CD8-positive, alpha-beta memory T cell (primary cell): ENCODE data around the gene CAVIN4. TPM values are rescaled to one million over a fixed set of nuclear protein-coding genes. Genes with fewer than 3 reads are reported as not detected.
A peak's percentile ranks its signal among the peaks of the same experiment; 100 is the strongest.

ENCODE experiments used
- CTCF ChIA-PET: fragments of 350-600 bp; sonication (Branson Sonifier 250); formaldehyde crosslinking; loops from one replicate; lab custom pipeline; 2021; ENCODE audit warnings: antibody characterized with exemption; lab: Charles Lee
- POLR2A ChIA-PET: fragments of 350-600 bp; sonication (Branson Sonifier 250); formaldehyde crosslinking; loops from one replicate; lab custom pipeline; 2021; ENCODE audit warnings: antibody characterized with exemption; lab: Charles Lee
- DNase-seq, 5 donors: peaks; one replicate each; pipeline versions ENCODE4 v3.0.0 to v3.0.0-alpha.2; 2020 to 2022; ENCODE audit warnings: mixed read lengths in 1 of 5
- H3K27ac ChIP-seq: one replicate; pipeline ENCODE4 v1.7.0; 2013; ENCODE audit warnings: low read depth, mild to moderate bottlenecking, low read length, moderate library complexity
- H3K27me3 ChIP-seq: 2 replicates; pipeline ENCODE4 v1.7.0; 2013; ENCODE audit warnings: low read length, mild to moderate bottlenecking; ENCODE audit not compliant: insufficient read depth, poor library complexity, severe bottlenecking
- H3K36me3 ChIP-seq: 2 replicates; pipeline ENCODE4 v1.7.0; 2013; ENCODE audit warnings: mild to moderate bottlenecking, low read length, moderate library complexity; ENCODE audit not compliant: insufficient read depth
- H3K4me1 ChIP-seq: 2 replicates; pipeline ENCODE4 v1.7.0; 2013; ENCODE audit warnings: mild to moderate bottlenecking, low read length, moderate library complexity; ENCODE audit not compliant: insufficient read depth
- H3K4me3 ChIP-seq: 2 replicates; pipeline ENCODE4 v1.7.0; 2013; ENCODE audit warnings: mild to moderate bottlenecking, low read length
- H3K9me3 ChIP-seq: 2 replicates; pipeline ENCODE4 v1.7.0; 2013; ENCODE audit warnings: mild to moderate bottlenecking, low read length
- H3K27ac Mint-ChIP-seq, 8 donors: one replicate each; pipeline ENCODE4 v1.8.0; 2020 to 2021; ENCODE audit warnings: mixed read lengths in 8 of 8, mild to moderate bottlenecking in 6 of 8, inconsistent platforms in 3 of 8, moderate library complexity in 3 of 8
- H3K27me3 Mint-ChIP-seq, 2 donors: one replicate each; pipeline ENCODE4 v1.8.0; 2020 to 2021; ENCODE audit warnings: mixed read lengths in 2 of 2, mild to moderate bottlenecking in 1 of 2, moderate library complexity in 1 of 2
- H3K36me3 Mint-ChIP-seq, 3 donors: one replicate each; pipeline ENCODE4 v1.8.0; 2020 to 2021; ENCODE audit warnings: mixed read lengths in 3 of 3, inconsistent platforms in 1 of 3, mild to moderate bottlenecking in 1 of 3
- H3K4me1 Mint-ChIP-seq, 3 donors: one replicate each; pipeline ENCODE4 v1.8.0; 2020 to 2021; ENCODE audit warnings: mixed read lengths in 3 of 3, inconsistent platforms in 1 of 3, mild to moderate bottlenecking in 1 of 3
- H3K4me3 Mint-ChIP-seq, 7 donors: one replicate each; pipeline ENCODE4 v1.8.0; 2020 to 2021; ENCODE audit warnings: mixed read lengths in 7 of 7, mild to moderate bottlenecking in 6 of 7, moderate library complexity in 4 of 7, inconsistent platforms in 2 of 7
- H3K9me3 Mint-ChIP-seq, 5 donors: one replicate each; pipeline ENCODE4 v1.8.0; 2020 to 2022; ENCODE audit warnings: mixed read lengths in 5 of 5, mild to moderate bottlenecking in 3 of 5, moderate library complexity in 2 of 5, inconsistent platforms in 1 of 5
- polyA plus RNA-seq: library from polyadenylated mRNA; unstranded; fragments of 300-500 nt; fragmentation: Illumina TruSeq; gene quantifications from one replicate; pipeline ENCODE4 v1.2.3, GENCODE V29; 2021
- total RNA-seq, 2 experiments: library from RNA; stranded (reverse); gene quantifications; one replicate each; pipeline ENCODE4 v1.2.3, GENCODE V29; 2021

Gene CAVIN4
- total and polyA plus RNA-seq, 3 experiments from 2014 or later, result 0.20 to 0.26 TPM; not detected in 1

DNA sequence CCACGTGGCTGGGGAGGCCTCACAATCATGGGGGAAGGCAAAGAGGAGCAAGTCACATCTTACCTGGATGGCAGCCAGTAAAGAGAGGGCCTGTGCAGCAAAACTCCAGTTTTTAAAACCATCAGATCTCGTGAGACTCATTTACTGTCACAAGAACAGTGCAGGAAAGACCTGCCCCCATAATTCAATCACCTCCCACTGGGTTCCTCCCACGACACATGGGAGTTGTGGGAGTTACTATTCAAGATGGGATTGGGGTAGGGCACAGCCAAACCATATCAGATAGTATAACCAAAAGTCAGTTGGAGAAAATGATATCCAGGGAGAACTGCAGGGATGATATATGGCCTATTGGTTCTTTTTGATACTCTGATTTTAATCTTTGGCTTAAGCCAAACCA, 10.0 kb upstream of the CAVIN4 start:
- no peaks in the 10 kb centered on the region for H3K27me3 ChIP-seq
- Mint-ChIP-seq H3K4me3 (no peak overlapping the region), H3K27me3 (peaks cover 0 to 2% of the 10 kb centered on the region in 2 donors), H3K27ac (no peak overlapping the region), H3K9me3 (peaks cover 0 to 5% (median 0%) of the 10 kb centered on the region in 5 donors), H3K4me1 (no peaks in the 10 kb centered on the region), H3K36me3 (peaks cover 0 to 7% (median 0%) of the 10 kb centered on the region in 3 donors)
- DNase-seq, result no peak
- CTCF ChIA-PET, result no interaction called here
- H3K4me1 ChIP-seq, result no peaks in the 10 kb centered on the region
- no peak overlapping the region for H3K4me3 ChIP-seq
- no peaks in the 10 kb centered on the region for H3K9me3 ChIP-seq
- no peak overlapping the region for H3K27ac ChIP-seq
- POLR2A ChIA-PET, result no interaction called here
- no peaks in the 10 kb centered on the region for H3K36me3 ChIP-seq

DNA sequence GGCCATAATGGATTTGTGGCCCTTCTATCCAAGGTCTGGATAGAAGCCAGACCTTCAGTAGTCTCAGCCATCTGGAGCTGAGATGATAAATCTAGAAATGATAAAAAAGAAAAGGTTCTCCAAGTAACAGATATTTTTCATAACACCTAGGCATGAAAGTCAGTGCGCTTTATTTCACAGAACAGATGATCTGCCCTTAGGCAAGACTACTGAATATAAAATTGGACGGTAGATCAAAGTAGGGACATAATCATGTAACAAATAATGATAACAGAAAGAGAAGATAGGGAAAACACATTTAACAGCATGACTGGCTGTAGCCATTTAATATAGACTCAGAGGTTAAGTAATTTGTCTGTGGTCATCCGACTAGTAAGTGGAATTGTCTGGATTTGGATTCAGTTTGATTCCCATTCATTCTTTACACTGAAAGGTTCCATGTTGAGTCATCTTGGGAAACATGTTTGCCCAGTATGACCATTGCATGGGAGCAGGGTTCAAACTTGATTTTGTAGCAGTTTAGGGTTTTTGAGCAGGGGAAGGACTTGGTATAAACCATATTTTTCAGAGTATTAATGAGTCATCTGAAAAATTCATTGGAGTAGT, 4.1 kb upstream of the CAVIN4 start:
- CTCF ChIA-PET, result no interaction called here
- peaks cover 0 to 2% of the 10 kb centered on the region in 2 donors for H3K27me3 Mint-ChIP-seq
- no peaks in the 10 kb centered on the region for H3K36me3 ChIP-seq
- H3K36me3 Mint-ChIP-seq, result peaks cover 0 to 7% (median 0%) of the 10 kb centered on the region in 3 donors
- H3K4me1 ChIP-seq, result no peaks in the 10 kb centered on the region
- no peak for DNase-seq
- H3K27ac ChIP-seq, result no peak overlapping the region
- POLR2A ChIA-PET, result no interaction called here
- H3K9me3 ChIP-seq, result no peaks in the 10 kb centered on the region
- H3K27ac Mint-ChIP-seq, result no peak overlapping the region
- H3K4me3 Mint-ChIP-seq, result no peak overlapping the region
- H3K27me3 ChIP-seq, result no peaks in the 10 kb centered on the region
- H3K4me3 ChIP-seq, result no peak overlapping the region
- H3K9me3 Mint-ChIP-seq, result peaks cover 0 to 5% (median 0%) of the 10 kb centered on the region in 5 donors
- no peaks in the 10 kb centered on the region for H3K4me1 Mint-ChIP-seq

DNA sequence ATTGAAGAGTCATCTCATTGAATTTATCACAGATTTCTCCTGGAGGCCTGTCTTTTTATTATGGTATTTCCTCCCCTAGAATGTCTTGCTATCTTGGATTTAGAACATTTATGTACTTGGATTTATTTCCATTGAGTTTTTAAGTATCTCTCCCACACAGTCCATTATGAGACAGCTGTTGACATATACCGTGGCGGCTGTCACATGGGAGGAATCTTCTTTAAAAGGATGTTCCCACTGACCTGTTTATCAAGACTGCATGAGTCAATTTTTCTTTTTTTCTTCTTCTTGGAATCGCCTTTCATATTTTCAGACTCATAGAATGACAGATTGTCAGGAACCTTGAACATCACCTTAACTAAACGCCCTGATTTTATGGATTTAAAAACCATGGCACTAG, 2.9 kb upstream of the CAVIN4 start:
- no peaks in the 10 kb centered on the region for H3K4me1 Mint-ChIP-seq
- Histone ChIP-seq H3K27me3 (no peaks in the 10 kb centered on the region), H3K36me3 (no peaks in the 10 kb centered on the region), H3K4me3 (no peak overlapping the region), H3K4me1 (no peaks in the 10 kb centered on the region), H3K9me3 (no peaks in the 10 kb centered on the region), H3K27ac (no peak overlapping the region)
- no peak overlapping the region for H3K27ac Mint-ChIP-seq
- no peak overlapping the region for H3K4me3 Mint-ChIP-seq
- peaks cover 0 to 3% (median 0%) of the 10 kb centered on the region in 3 donors for H3K36me3 Mint-ChIP-seq
- ChIA-PET CTCF (no interaction called here), POLR2A (no interaction called here)
- peaks cover 0 to 2% of the 10 kb centered on the region in 2 donors for H3K27me3 Mint-ChIP-seq
- no peak for DNase-seq
- peaks cover 0 to 5% (median 0%) of the 10 kb centered on the region in 5 donors for H3K9me3 Mint-ChIP-seq

DNA sequence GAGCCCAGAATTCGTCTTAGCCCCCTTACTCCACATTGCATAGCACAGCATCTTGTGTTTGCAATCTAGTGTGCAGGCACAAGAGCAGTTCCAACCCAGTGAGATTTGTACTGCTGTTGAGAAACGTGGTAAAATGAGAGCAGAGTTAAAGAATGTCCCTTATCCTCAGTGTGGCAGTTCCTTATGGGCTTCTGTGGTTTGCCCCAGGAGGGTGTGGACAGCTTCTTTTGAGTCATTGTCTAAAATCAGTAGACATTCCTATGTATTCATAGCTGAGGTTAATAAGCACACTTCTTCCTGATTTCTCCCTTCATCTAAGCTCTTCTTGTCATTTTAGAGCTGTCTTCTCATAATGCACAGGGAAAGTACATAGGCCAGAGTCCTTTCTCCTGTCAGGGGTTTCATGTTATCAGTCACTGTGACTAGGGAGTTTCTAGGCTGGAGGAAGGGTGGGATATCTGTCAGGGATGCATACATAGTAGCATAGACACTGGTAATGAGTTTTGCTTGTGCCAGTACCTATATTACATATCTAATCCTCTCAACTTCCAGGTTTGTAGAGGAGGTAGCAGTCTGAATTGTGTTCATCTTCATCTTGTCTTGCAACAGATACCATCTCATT, 2.0 kb upstream of the CAVIN4 start:
- Mint-ChIP-seq H3K4me3 (no peak overlapping the region), H3K27me3 (no peaks in the 10 kb centered on the region), H3K4me1 (no peaks in the 10 kb centered on the region), H3K9me3 (no peaks in the 10 kb centered on the region), H3K27ac (no peak overlapping the region), H3K36me3 (no peaks in the 10 kb centered on the region)
- H3K9me3 ChIP-seq, result no peaks in the 10 kb centered on the region
- CTCF ChIA-PET, result no interaction called here
- no peak overlapping the region for H3K4me3 ChIP-seq
- no peaks in the 10 kb centered on the region for H3K36me3 ChIP-seq
- no peak for DNase-seq
- no peaks in the 10 kb centered on the region for H3K4me1 ChIP-seq
- no peaks in the 10 kb centered on the region for H3K27me3 ChIP-seq
- no peak overlapping the region for H3K27ac ChIP-seq
- POLR2A ChIA-PET, result no interaction called here

DNA sequence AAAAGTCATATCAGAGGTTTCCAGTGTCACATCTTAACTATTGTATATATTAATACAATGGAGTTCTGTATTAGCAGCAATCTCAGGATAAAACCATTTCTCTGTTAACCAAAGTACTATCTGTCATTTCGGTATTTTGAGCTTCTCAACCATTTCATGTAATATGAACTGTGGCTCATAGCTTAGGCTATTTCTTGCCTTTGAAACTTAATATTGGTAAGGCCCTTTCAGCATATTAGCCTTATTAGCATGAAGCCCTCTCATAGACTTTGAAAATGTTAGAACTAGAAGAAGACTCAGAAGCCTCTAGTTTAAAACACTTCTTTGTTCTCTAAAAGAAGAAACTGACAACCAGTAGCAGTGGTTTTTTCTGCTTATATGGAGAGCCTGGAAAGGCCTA, 731 bp downstream of the CAVIN4 start:
- CTCF ChIA-PET, result no interaction called here
- DNase-seq, result no peak
- no peaks in the 10 kb centered on the region for H3K4me1 Mint-ChIP-seq
- no peak overlapping the region for H3K4me3 ChIP-seq
- no peaks in the 10 kb centered on the region for H3K36me3 ChIP-seq
- no peaks in the 10 kb centered on the region for H3K27me3 ChIP-seq
- no peak overlapping the region for H3K4me3 Mint-ChIP-seq
- no peaks in the 10 kb centered on the region for H3K4me1 ChIP-seq
- H3K27me3 Mint-ChIP-seq, result no peaks in the 10 kb centered on the region
- H3K36me3 Mint-ChIP-seq, result no peaks in the 10 kb centered on the region
- no peak overlapping the region for H3K27ac ChIP-seq
- no peaks in the 10 kb centered on the region for H3K9me3 ChIP-seq
- H3K27ac Mint-ChIP-seq, result no peak overlapping the region
- POLR2A ChIA-PET, result no interaction called here
- no peaks in the 10 kb centered on the region for H3K9me3 Mint-ChIP-seq

DNA sequence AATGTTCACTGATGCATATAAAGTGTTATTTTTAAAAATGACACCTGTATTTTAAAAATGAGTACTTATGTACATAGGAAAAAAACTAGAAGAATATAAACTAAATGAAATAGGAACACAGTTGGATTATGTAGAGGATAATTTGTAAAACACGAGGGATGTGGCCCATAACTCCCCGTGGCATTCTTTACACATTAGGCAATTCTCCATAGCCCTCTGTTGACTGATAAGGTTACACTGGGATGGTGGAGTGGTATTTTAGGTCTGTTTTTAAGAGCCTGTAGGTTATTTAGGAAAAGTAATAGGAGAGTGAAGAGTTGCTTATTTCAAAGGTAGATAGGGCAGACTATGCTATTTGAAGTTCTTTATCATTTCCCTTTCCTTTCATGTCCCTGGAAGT, 1.8 kb downstream of the CAVIN4 start:
- H3K27ac ChIP-seq, result no peak overlapping the region
- no peak overlapping the region for H3K4me3 Mint-ChIP-seq
- ChIA-PET POLR2A (no interaction called here), CTCF (no interaction called here)
- H3K4me1 Mint-ChIP-seq, result no peaks in the 10 kb centered on the region
- H3K9me3 Mint-ChIP-seq, result no peaks in the 10 kb centered on the region
- H3K27me3 ChIP-seq, result no peaks in the 10 kb centered on the region
- no peaks in the 10 kb centered on the region for H3K36me3 Mint-ChIP-seq
- H3K4me1 ChIP-seq, result no peaks in the 10 kb centered on the region
- DNase-seq, result no peak
- no peaks in the 10 kb centered on the region for H3K9me3 ChIP-seq
- no peak overlapping the region for H3K27ac Mint-ChIP-seq
- no peak overlapping the region for H3K4me3 ChIP-seq
- H3K27me3 Mint-ChIP-seq, result no peaks in the 10 kb centered on the region
- H3K36me3 ChIP-seq, result no peaks in the 10 kb centered on the region

DNA sequence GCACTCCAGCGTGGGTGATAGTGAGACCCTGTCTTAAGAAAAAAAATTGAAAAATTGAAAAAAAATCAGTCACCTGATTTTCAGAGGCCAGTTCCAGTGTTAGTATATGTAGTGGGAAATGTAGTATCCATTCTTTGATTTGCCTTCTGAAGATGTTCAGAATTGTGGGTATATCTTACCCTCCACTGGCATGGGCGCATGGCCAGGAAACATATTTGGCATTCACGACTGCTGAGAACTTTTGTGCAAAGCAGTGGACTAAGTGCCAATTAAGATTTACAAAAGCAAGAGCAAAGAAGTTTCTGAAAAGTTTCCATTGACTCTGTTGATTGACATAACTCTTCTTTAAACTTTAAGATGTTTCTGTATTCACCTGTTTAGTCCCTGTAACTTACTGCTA, 2.4 kb downstream of the CAVIN4 start:
- DNase-seq, result no peak
- Histone ChIP-seq H3K27ac (no peak overlapping the region), H3K27me3 (no peaks in the 10 kb centered on the region), H3K4me3 (no peak overlapping the region), H3K4me1 (no peaks in the 10 kb centered on the region), H3K36me3 (no peaks in the 10 kb centered on the region), H3K9me3 (no peaks in the 10 kb centered on the region)
- Mint-ChIP-seq H3K4me3 (no peak overlapping the region), H3K4me1 (no peaks in the 10 kb centered on the region), H3K36me3 (no peaks in the 10 kb centered on the region), H3K27ac (no peak overlapping the region), H3K9me3 (no peaks in the 10 kb centered on the region), H3K27me3 (no peaks in the 10 kb centered on the region)
- ChIA-PET POLR2A (no interaction called here), CTCF (no interaction called here)

DNA sequence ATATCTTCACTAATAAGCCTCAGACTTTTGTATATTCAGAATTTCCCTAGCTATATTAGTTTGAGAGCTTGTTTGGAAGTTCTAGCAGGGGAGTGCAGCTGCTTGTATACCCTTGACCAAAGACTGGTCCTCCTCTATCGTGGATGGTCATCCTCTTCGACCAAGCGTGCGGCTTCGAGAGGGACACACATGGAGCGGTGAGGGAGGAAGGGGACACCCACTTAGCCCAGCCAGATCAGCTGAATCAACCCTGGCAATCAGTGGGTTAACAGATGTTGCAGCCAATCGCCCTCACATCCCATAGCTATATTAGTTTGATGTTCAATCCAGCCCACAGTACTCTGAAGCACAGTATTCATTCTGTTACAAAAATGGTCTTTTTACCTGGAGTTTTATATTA, 3.2 kb downstream of the CAVIN4 start:
- Histone ChIP-seq H3K4me1 (no peaks in the 10 kb centered on the region), H3K4me3 (no peak overlapping the region), H3K36me3 (no peaks in the 10 kb centered on the region), H3K27me3 (no peaks in the 10 kb centered on the region), H3K9me3 (no peaks in the 10 kb centered on the region), H3K27ac (no peak overlapping the region)
- ChIA-PET POLR2A (no interaction called here), CTCF (interaction anchor here (1.0 to 1.1 kb wide), 2 partner anchors 8 to 14 kb away, joined by 3 read pairs; no protein-coding TSS in a partner anchor)
- Mint-ChIP-seq H3K9me3 (no peaks in the 10 kb centered on the region), H3K4me3 (no peak overlapping the region), H3K27ac (peak overlapping the region in 1 of 8 donors; percentile 26), H3K36me3 (no peaks in the 10 kb centered on the region), H3K27me3 (no peaks in the 10 kb centered on the region), H3K4me1 (no peaks in the 10 kb centered on the region)
- no peak for DNase-seq
